IMR-90 (cell line): ENCODE data around the gene COX8C. TPM values are rescaled to one million over a fixed set of nuclear protein-coding genes. Genes with fewer than 3 reads are reported as not detected.

ENCODE experiments used
- ATAC-seq: fragments of 200-7000 bp; cut with Tn5 transposase; 2 replicates; pipeline ENCODE4 v1.9.1; 2020; ENCODE audit warnings: low read depth, mild to moderate bottlenecking, moderate library complexity
- BruUV-seq: library from RNA; stranded (reverse); fragments of 400-500 nt; replicated peaks from 2 replicates; lab custom pipeline; 2021; lab: Mats Ljungman, UMichigan
- CTCF ChIA-PET: fragments of 300-600 bp; formaldehyde crosslinking; extraction: SDS; loops from one replicate; lab custom pipeline; 2021; ENCODE audit warnings: antibody characterized with exemption; lab: Yijun Ruan, JAX
- POLR2A ChIA-PET: fragments of 300-600 bp; sonication (Branson Sonifier 250); formaldehyde crosslinking; loops from one replicate; lab custom pipeline; 2022; ENCODE audit warnings: antibody characterized with exemption; ENCODE audit not compliant: unreplicated experiment; lab: Charles Lee
- DNase-seq: peaks from one replicate; pipeline ENCODE4 v3.0.0; 2013
- H2AFZ ChIP-seq: replicated peaks from 2 replicates; pipeline ENCODE3; 2013; ENCODE audit warnings: low read length, mild to moderate bottlenecking; ENCODE audit not compliant: poor library complexity
- H2AK5ac ChIP-seq: 2 replicates; pipeline ENCODE4 v1.6.1; 2013; ENCODE audit warnings: low read depth, low read length, inconsistent platforms
- H2AK9ac ChIP-seq: replicated peaks from 2 replicates; pipeline ENCODE3; 2013; ENCODE audit warnings: mild to moderate bottlenecking, low read depth, low read length, moderate library complexity; ENCODE audit not compliant: poor library complexity
- H2BK120ac ChIP-seq: 2 replicates; pipeline ENCODE4 v1.6.1; 2013; ENCODE audit warnings: low read depth, low read length, inconsistent platforms
- H2BK15ac ChIP-seq: 3 replicates; pipeline ENCODE4 v1.6.1; 2013; ENCODE audit warnings: low read depth, low read length, inconsistent platforms
- H2BK20ac ChIP-seq: 2 replicates; pipeline ENCODE4 v1.6.1; 2013; ENCODE audit warnings: low read depth, mild to moderate bottlenecking, inconsistent platforms, low read length, moderate library complexity
- H2BK5ac ChIP-seq: 2 replicates; pipeline ENCODE4 v1.6.1; 2013; ENCODE audit warnings: mild to moderate bottlenecking, low read depth, low read length, inconsistent platforms; ENCODE audit not compliant: poor library complexity, severe bottlenecking
- H3K14ac ChIP-seq: replicated peaks from 2 replicates; pipeline ENCODE4 v1.6.1; 2013; ENCODE audit warnings: low read depth, low read length, inconsistent platforms
- H3K18ac ChIP-seq: 2 replicates; pipeline ENCODE4 v1.6.1; 2013; ENCODE audit warnings: low read depth, low read length, control low read depth
- H3K23ac ChIP-seq: 2 replicates; pipeline ENCODE4 v1.6.1; 2013; ENCODE audit warnings: low read depth, low read length, inconsistent platforms
- H3K27ac ChIP-seq: 2 replicates; pipeline ENCODE4 v1.5.1; 2013; ENCODE audit warnings: mild to moderate bottlenecking, control low read depth, low read length; ENCODE audit not compliant: insufficient read depth
- H3K27me3 ChIP-seq: 2 replicates; pipeline ENCODE4 v1.6.1; 2013; ENCODE audit warnings: low read length; ENCODE audit not compliant: control insufficient read depth, insufficient read depth
- H3K36me3 ChIP-seq: 2 replicates; pipeline ENCODE4 v1.6.1; 2013; ENCODE audit warnings: low read length, mixed read lengths; ENCODE audit not compliant: control insufficient read depth, insufficient read depth
- H3K4ac ChIP-seq: 2 replicates; pipeline ENCODE4 v1.6.1; 2013; ENCODE audit warnings: low read depth, low read length, inconsistent platforms
- H3K4me1 ChIP-seq: 2 replicates; pipeline ENCODE4 v1.6.1; 2013; ENCODE audit warnings: low read length, mixed read lengths; ENCODE audit not compliant: control insufficient read depth, insufficient read depth
- H3K4me2 ChIP-seq: 2 replicates; pipeline ENCODE4 v1.6.1; 2013; ENCODE audit warnings: low read depth, mild to moderate bottlenecking, control low read depth, low read length, moderate library complexity
- H3K4me3 ChIP-seq: 2 replicates; pipeline ENCODE4 v1.5.1; 2013; ENCODE audit warnings: low read depth, mild to moderate bottlenecking, control low read depth, low read length, moderate library complexity; ENCODE audit not compliant: insufficient read depth
- H3K56ac ChIP-seq: 2 replicates; pipeline ENCODE4 v1.6.1; 2013; ENCODE audit warnings: low read length, inconsistent platforms; ENCODE audit not compliant: insufficient read depth; ENCODE audit errors: extremely low read depth
- H3K79me1 ChIP-seq, 2 experiments: 2 replicates each; pipeline ENCODE4 v1.6.1; 2013; ENCODE audit warnings: low read length in 2 of 2, inconsistent platforms in 1 of 2, low read depth in 1 of 2
- H3K9ac ChIP-seq: 2 replicates; pipeline ENCODE4 v1.6.1; 2013; ENCODE audit warnings: low read depth, low read length, control low read depth
- H3K9me1 ChIP-seq: 2 replicates; pipeline ENCODE4 v1.6.1; 2013; ENCODE audit warnings: low read length, inconsistent platforms; ENCODE audit not compliant: insufficient read depth
- H3K9me3 ChIP-seq: 2 replicates; pipeline ENCODE4 v1.6.1; 2013; ENCODE audit warnings: low read length; ENCODE audit not compliant: control insufficient read depth, insufficient read depth
- H4K20me1 ChIP-seq: 2 replicates; pipeline ENCODE4 v1.6.1; 2013; ENCODE audit warnings: low read length, inconsistent platforms; ENCODE audit not compliant: insufficient read depth
- H4K5ac ChIP-seq: 2 replicates; pipeline ENCODE4 v1.6.1; 2013; ENCODE audit warnings: mild to moderate bottlenecking, low read depth, low read length, control low read depth
- H4K8ac ChIP-seq, 2 experiments: 2 replicates each; pipeline ENCODE4 v1.6.1; 2013; ENCODE audit warnings: low read depth in 2 of 2, low read length in 2 of 2, control low read depth in 1 of 2, inconsistent platforms in 1 of 2
- H4K91ac ChIP-seq: 2 replicates; pipeline ENCODE4 v1.6.1; 2013; ENCODE audit warnings: low read depth, low read length, inconsistent platforms; ENCODE audit not compliant: insufficient read depth
- CEBPB ChIP-seq: IDR thresholded peaks from 2 replicates; pipeline ENCODE4 v1.6.1; 2012; ENCODE audit warnings: low read depth, low read length, improper control_type of control experiment
- CHD1 ChIP-seq: IDR thresholded peaks from 2 replicates; pipeline ENCODE4 v1.6.1; 2012; ENCODE audit warnings: low read depth, low read length, improper control_type of control experiment
- ELK1 ChIP-seq: fragments of 150-350 bp; IDR thresholded peaks from 2 replicates; pipeline ENCODE4 v1.6.1; 2016; ENCODE audit warnings: low read depth, mild to moderate bottlenecking, low read length, moderate library complexity, borderline replicate concordance
- FOS ChIP-seq: fragments of 150-350 bp; IDR thresholded peaks from 2 replicates; pipeline ENCODE4 v1.6.1; 2016; ENCODE audit warnings: low read depth, low read length
- MAFK ChIP-seq: IDR thresholded peaks from 2 replicates; pipeline ENCODE4 v1.6.1; 2012; ENCODE audit warnings: low read depth, low read length, improper control_type of control experiment
- MAZ ChIP-seq: IDR thresholded peaks from 2 replicates; pipeline ENCODE4 v1.6.1; 2012; ENCODE audit warnings: low read depth, mild to moderate bottlenecking, low read length, improper control_type of control experiment, moderate library complexity, borderline replicate concordance
- MXI1 ChIP-seq: IDR thresholded peaks from 2 replicates; pipeline ENCODE4 v1.6.1; 2012; ENCODE audit warnings: low read depth, mild to moderate bottlenecking, low read length, moderate library complexity, borderline replicate concordance
- NFE2L2 ChIP-seq: fragments of 150-350 bp; IDR thresholded peaks from 2 replicates; pipeline ENCODE4 v1.6.1; 2016; ENCODE audit warnings: low read depth, mild to moderate bottlenecking, low read length
- RAD21 ChIP-seq: IDR thresholded peaks from 2 replicates; pipeline ENCODE4 v1.6.1; 2012; ENCODE audit warnings: low read length, improper control_type of control experiment
- RCOR1 ChIP-seq: IDR thresholded peaks from 2 replicates; pipeline ENCODE4 v1.6.1; 2012; ENCODE audit warnings: mild to moderate bottlenecking, low read length, improper control_type of control experiment; ENCODE audit not compliant: insufficient replicate concordance
- RFX5 ChIP-seq: IDR thresholded peaks from 2 replicates; pipeline ENCODE4 v1.8.0; 2012; ENCODE audit warnings: low read depth, mild to moderate bottlenecking, low read length, moderate library complexity
- SMC3 ChIP-seq: fragments of 150-350 bp; IDR thresholded peaks from 2 replicates; pipeline ENCODE4 v1.6.1; 2016; ENCODE audit warnings: low read depth, mild to moderate bottlenecking, antibody characterized with exemption, low read length, moderate library complexity
- USF2 ChIP-seq: fragments of 150-350 bp; IDR thresholded peaks from 2 replicates; pipeline ENCODE4 v1.6.1; 2017; ENCODE audit warnings: mild to moderate bottlenecking, antibody characterized with exemption, low read length, low read depth
- WGBS, 2 experiments: methylation state at CpG; one replicate each; pipeline versions ENCODE4 v1.1.5 to v1.1.7; 2013; ENCODE audit warnings: missing lambda C conversion rate in 2 of 2; ENCODE audit not compliant: insufficient read length in 1 of 2; ENCODE audit errors: extremely low coverage in 2 of 2; 5-methylcytosine and 5-hydroxymethylcytosine counted together
- dilution Hi-C: fragments of 300-500 bp; cut with HindIII; formaldehyde crosslinking; loops from one replicate; pipeline ENCODE4 v1.14.3; 2018; ENCODE audit warnings: low sequenced_read_pairs; ENCODE audit not compliant: unreplicated experiment
- in situ Hi-C: fragments of 300-500 bp; cut with MboI; formaldehyde crosslinking; loops from 3 replicates; pipeline ENCODE4 v1.14.3; 2019; ENCODE audit warnings: low sequenced_read_pairs, inconsistent platforms, mixed read lengths
- intact Hi-C: fragments of 100-400 bp; cut with micrococcal nuclease; formaldehyde crosslinking; loops from 2 replicates; pipeline ENCODE4 v1.10.0; 2022
- polyA plus RNA-seq, 3 experiments: library from polyadenylated mRNA; depleted of rRNA; stranded (reverse); fragments of >200 nt; gene quantifications; 2 replicates each; pipeline ENCODE4 v1.2.3, GENCODE V29; 2012; ENCODE audit warnings: low replicate concordance in 1 of 3
- total RNA-seq: library from RNA; depleted of rRNA; stranded (reverse); fragments of >200 nt; gene quantifications from 2 replicates; pipeline ENCODE4 v1.2.3, GENCODE V29; 2012

The COX8C gene
- total and polyA plus RNA-seq, 2 of the 4 experiments (the other 2 are of a cell fraction) = not detected

GRCh38 chr14:93316716-93317115, 30.3 kb upstream of the COX8C start:
- peaks cover 8% of the 10 kb centered on the region; the same call in 1 of the 2 replicates for H3K9me1 ChIP-seq
- H3K4me1 ChIP-seq = peaks cover 12% of the 10 kb centered on the region
- no peak overlapping the region for H3K9ac ChIP-seq
- no peak overlapping the region for H3K56ac ChIP-seq
- no peak overlapping the region for H3K4me2 ChIP-seq
- H3K79me1 ChIP-seq = peaks cover 17 to 58% of the 10 kb centered on the region in 2 experiments
- H2BK20ac ChIP-seq = no peak overlapping the region
- peak; percentile 18 for DNase-seq
- H3K23ac ChIP-seq = no peak overlapping the region
- H2BK5ac ChIP-seq = no peak overlapping the region
- ChIA-PET POLR2A (no interaction called here), CTCF (no interaction called here)
- H4K5ac ChIP-seq = no peak overlapping the region
- H2AK5ac ChIP-seq = no peak overlapping the region
- no peak; the same call in 1 of the 2 replicates for ATAC-seq
- BruUV-seq = no TSS peak
- no peak overlapping the region for H3K4me3 ChIP-seq
- TF ChIP-seq MAZ (no peak), USF2 (no peak), RCOR1 (no peak), RAD21 (no peak), MAFK (no peak), ELK1 (no peak), CEBPB (no peak), NFE2L2 (no peak), SMC3 (no peak), FOS (no peak), MXI1 (no peak), CHD1 (no peak), RFX5 (no peak)
- H3K14ac ChIP-seq = no peak overlapping the region
- H3K36me3 ChIP-seq = no peaks in the 10 kb centered on the region
- H3K27me3 ChIP-seq = no peaks in the 10 kb centered on the region
- H2AFZ ChIP-seq = no peak overlapping the region
- 100% methylated on average over 2 of the region's 4 CpGs; no CpG with 5 or more reads in 1 of the 2 experiments for WGBS, 2 experiments
- no peaks in the 10 kb centered on the region for H3K9me3 ChIP-seq
- H3K27ac ChIP-seq = no peak overlapping the region
- H4K8ac ChIP-seq = 0 out of 4 replicates have a peak overlapping the region, but pooled peaks of 1 of the 2 experiments have one; percentile 9
- H4K91ac ChIP-seq = no peak overlapping the region
- H3K4ac ChIP-seq = no peak overlapping the region
- no peak overlapping the region for H2BK120ac ChIP-seq
- intact Hi-C loops (no loop called here), in situ Hi-C loops (loop anchor here (25.0 kb wide), 1 partner anchor 1804 kb away; the partner anchor contains the start of gene PPP4R3A), dilution Hi-C loops (no loop called here)
- H2BK15ac ChIP-seq = no peak overlapping the region
- H2AK9ac ChIP-seq = no peak overlapping the region
- H3K18ac ChIP-seq = no peak overlapping the region
- H4K20me1 ChIP-seq = peaks cover 38% of the 10 kb centered on the region
